Muscle layer of duodenum (tissue), 2 donors: ENCODE results near the gene SLC22A23.

Experiments
- H3K27ac ChIP-seq: one replicate; pipeline ENCODE4 v1.7.0; 2013; ENCODE audit warnings: mild to moderate bottlenecking, low read length
- H3K27me3 ChIP-seq: one replicate; pipeline ENCODE4 v1.7.0; 2013; ENCODE audit warnings: low read depth, mild to moderate bottlenecking, control low read depth, low read length
- H3K36me3 ChIP-seq, 2 donors: one replicate each; pipeline ENCODE4 v1.7.0; 2013; ENCODE audit warnings: low read length in 2 of 2, control low read depth in 1 of 2, mild to moderate bottlenecking in 1 of 2; ENCODE audit not compliant: insufficient read depth in 2 of 2, control insufficient read depth in 1 of 2
- H3K4me1 ChIP-seq, 2 donors: one replicate each; pipeline ENCODE4 v1.7.0; 2013; ENCODE audit warnings: low read length in 2 of 2, mild to moderate bottlenecking in 2 of 2, control low read depth in 1 of 2, moderate library complexity in 1 of 2; ENCODE audit not compliant: insufficient read depth in 2 of 2, control insufficient read depth in 1 of 2
- H3K4me3 ChIP-seq, 2 donors: one replicate each; pipeline ENCODE4 v1.7.0; 2013; ENCODE audit warnings: low read length in 2 of 2, low read depth in 1 of 2, mild to moderate bottlenecking in 1 of 2
- H3K9me3 ChIP-seq, 2 donors: one replicate each; pipeline ENCODE4 v1.7.0; 2013; ENCODE audit warnings: low read length in 2 of 2, control low read depth in 1 of 2, mild to moderate bottlenecking in 1 of 2; ENCODE audit not compliant: control insufficient read depth in 1 of 2
- donor health status: healthy.

Gene SLC22A23

DNA sequence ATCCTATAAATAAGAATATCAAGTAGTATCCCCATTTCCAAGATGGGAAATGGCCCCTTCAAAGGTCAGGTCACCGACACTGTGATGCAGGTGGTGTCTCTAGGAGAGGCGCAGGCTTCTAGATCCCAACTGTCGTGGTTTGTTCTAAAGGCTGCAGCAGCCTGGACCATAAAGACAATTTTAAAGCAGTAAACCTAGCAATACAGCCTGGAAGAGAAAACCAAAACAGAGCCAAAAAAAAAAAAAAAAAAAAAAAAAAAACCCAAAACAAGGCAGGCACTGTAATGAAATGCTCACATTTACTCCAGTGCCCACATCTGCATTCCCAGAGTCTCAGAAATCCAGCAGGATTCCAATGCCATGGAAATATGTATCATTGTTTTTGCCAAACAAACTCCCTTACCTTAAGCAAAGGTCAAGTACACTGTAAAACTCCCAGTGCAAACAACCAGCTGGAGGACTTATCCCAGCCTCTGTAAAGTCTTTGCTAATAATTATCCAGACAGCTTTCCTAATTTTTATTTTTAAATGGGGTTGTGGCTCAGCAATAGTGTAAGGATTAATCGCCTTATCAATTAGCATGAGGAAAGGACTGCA is 99.9 kb downstream of the SLC22A23 start:
- H3K4me3 ChIP-seq, result peak overlapping the region; percentile 48
- peaks cover 13 to 25% of the 10 kb centered on the region in 2 donors for H3K4me1 ChIP-seq
- no peaks in the 10 kb centered on the region for H3K27me3 ChIP-seq
- H3K9me3 ChIP-seq, result no peaks in the 10 kb centered on the region
- peak overlapping the region; percentile 82 for H3K27ac ChIP-seq
- H3K36me3 ChIP-seq, result no peaks in the 10 kb centered on the region

DNA sequence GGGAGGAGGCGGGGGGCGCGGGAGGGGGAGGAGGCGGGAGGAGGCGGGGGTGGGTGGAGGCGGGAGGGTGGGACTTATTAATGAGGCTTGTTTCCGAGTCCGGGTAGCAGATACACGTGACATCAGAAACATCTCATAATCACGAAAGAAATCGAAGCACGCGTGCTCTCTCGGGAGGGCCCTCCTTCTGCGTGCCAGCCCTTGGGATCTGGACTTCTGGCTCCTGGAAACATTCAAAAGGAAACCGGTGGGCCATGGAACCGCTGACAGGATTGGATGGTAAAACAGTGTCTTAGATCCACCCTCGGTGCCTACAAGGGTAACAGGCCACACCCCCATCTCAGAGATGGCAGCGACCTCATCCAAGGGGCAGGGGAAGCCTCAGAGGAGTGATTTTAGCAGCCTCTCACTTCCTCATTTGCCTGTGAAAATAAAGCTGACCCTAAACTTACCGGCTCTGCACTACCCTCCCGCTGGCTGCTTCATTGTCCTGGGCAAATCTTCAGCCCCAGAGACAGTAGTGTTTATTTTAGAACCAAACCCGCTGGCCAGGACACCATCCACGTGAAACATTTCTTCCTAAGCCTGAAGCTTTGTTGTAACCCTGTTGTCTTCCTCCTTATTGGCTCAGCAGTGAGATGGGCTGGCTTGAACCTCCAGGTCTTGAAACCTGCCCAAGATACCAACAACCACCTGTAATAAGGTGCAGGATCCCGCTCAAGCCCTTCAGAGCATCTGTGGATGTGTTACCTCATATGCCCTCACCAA is 100.6 kb downstream of the SLC22A23 start:
- Histone ChIP-seq H3K4me3 (peak overlapping the region; percentile 48), H3K9me3 (no peaks in the 10 kb centered on the region), H3K27me3 (no peaks in the 10 kb centered on the region), H3K4me1 (peaks cover 13 to 25% of the 10 kb centered on the region in 2 donors), H3K36me3 (no peaks in the 10 kb centered on the region), H3K27ac (peak overlapping the region; percentile 82)

DNA sequence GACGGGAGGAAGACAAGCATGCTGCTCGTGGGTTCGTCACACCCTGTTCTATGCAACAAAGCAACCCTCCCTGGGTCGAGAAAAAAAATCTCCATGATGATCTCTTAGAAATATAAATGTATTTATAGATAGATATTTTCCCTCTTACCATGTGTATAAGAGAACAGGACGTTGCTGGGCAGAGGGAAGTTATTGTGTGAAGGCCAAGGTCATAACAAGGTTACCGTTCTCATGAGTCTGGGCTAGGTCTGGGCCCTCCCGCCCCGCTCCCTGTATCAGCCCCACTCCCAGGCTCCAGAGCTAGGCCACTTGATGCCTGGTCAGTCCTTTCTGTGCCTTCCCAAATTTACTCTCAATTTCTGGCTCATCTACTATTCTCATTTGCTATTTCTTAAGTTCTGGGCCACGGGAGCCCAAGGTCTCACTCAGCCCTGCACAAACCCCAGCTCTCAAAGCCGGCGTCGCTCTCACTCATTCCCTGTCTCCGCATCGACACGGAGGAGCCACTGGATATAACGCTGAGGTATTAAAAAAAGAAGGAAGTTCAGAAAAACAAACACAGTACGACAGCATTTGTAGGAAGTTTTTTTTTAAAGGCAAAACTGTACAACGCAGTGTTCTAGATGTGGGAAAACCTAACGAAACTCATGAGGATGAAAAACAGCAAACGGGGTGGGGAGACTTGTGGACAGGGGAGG is 101.3 kb downstream of the SLC22A23 start:
- H3K4me1 ChIP-seq, result peaks cover 18 to 25% of the 10 kb centered on the region in 2 donors
- no peaks in the 10 kb centered on the region for H3K9me3 ChIP-seq
- no peaks in the 10 kb centered on the region for H3K27me3 ChIP-seq
- peak overlapping the region in 1 of 2 donors; percentile 33 for H3K4me3 ChIP-seq
- peak overlapping the region; percentile 92 for H3K27ac ChIP-seq
- H3K36me3 ChIP-seq, result no peaks in the 10 kb centered on the region

DNA sequence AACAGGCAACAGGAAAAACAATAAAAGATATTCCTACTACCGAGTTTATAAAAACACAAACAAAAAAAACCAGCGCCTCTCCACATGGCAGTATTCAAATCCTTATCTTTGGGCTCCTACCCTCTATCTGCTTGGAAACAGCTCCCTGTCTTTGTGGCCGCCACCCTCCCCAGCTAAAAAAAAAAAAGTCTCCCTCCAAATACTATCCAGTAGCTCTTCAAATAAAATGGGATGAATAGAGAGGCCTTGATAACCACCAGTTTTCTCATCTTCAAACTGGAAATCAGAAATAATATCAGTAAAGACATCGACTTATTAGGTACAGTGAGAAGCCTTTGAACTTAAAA is 101.9 kb downstream of the SLC22A23 start:
- Histone ChIP-seq H3K36me3 (no peaks in the 10 kb centered on the region), H3K27ac (peak overlapping the region; percentile 92), H3K4me1 (peaks cover 23 to 25% of the 10 kb centered on the region in 2 donors), H3K9me3 (no peaks in the 10 kb centered on the region), H3K27me3 (no peaks in the 10 kb centered on the region), H3K4me3 (peak overlapping the region in 1 of 2 donors; percentile 33)

DNA sequence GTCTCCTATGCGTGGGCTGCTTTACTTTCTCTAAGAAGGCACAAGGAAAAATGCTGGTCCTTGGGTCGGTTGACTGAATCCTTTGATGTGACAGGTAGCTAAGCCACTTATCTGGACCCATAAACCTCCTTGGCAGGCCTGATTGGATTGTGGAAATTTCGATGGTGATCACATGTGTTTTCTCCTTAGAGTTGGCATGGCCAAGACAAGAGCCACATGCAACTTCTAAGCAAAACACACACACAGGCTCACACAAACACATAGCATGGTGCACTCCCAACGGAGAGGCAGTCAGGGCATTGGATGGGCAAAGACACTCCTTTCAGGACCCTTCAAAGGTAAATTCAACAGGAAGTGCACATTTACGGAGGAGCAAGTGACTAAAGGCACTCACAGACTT is 102.9 kb downstream of the SLC22A23 start:
- H3K9me3 ChIP-seq, result no peaks in the 10 kb centered on the region
- peaks cover 23 to 25% of the 10 kb centered on the region in 2 donors for H3K4me1 ChIP-seq
- no peak overlapping the region for H3K4me3 ChIP-seq
- no peaks in the 10 kb centered on the region for H3K27me3 ChIP-seq
- no peak overlapping the region for H3K27ac ChIP-seq
- H3K36me3 ChIP-seq, result no peaks in the 10 kb centered on the region

DNA sequence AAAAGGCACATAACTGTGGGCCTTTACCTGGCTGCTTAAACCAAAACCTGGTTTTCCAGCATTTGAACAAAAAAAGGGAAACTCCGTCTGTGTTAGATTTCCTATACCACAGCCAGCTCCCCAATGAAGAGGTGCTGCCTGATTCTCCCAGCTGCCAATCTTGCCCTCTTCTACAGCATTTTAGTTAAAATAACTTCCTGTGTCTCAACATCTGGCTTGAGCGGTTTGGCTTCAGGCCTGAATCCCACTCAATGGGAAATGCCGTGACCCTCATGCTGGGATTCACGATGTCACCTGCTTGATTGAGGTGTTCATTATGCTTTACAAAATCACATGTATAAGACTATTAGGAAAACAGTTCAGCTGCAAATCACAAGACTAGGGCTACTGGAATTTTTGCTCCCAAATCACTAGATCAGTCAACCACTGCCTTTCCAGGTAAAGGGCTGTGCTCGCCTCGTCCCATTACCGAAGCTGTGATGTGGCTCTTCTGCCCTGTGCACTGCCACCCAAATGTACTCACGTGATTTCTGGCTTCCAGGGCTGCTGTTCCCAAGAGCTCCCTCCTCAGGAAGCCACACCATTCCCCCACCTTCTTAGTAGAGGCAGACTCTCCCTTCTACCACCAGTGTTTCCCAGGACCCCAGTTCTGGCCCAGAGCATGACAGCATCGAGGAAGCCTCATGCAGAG is 103.5 kb downstream of the SLC22A23 start:
- Histone ChIP-seq H3K4me1 (peaks cover 23 to 25% of the 10 kb centered on the region in 2 donors), H3K27me3 (no peaks in the 10 kb centered on the region), H3K4me3 (no peak overlapping the region), H3K9me3 (no peaks in the 10 kb centered on the region), H3K36me3 (no peaks in the 10 kb centered on the region), H3K27ac (no peak overlapping the region)

DNA sequence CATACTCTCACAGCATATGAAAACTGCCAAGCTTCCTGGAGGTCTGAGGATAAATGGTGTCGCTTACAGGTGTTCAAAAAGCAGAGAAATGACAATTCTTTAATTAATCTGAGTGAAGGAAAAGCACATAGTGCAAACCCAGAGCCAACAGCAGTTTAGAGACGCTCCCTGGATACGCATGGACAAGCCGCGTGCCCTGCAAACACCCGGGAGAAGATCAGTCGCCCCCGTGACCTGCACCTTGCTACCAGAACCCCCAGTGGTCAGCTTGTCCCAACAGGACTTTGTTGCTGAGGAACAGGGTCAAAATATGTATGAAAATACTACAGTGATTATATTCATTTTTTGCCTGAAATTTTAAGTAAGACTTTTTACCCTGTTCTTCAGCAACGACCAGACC is 104.2 kb downstream of the SLC22A23 start:
- H3K9me3 ChIP-seq, result no peaks in the 10 kb centered on the region
- no peak overlapping the region for H3K4me3 ChIP-seq
- peaks cover 21 to 23% of the 10 kb centered on the region in 2 donors for H3K4me1 ChIP-seq
- no peaks in the 10 kb centered on the region for H3K36me3 ChIP-seq
- H3K27ac ChIP-seq, result no peak overlapping the region
- H3K27me3 ChIP-seq, result no peaks in the 10 kb centered on the region

DNA sequence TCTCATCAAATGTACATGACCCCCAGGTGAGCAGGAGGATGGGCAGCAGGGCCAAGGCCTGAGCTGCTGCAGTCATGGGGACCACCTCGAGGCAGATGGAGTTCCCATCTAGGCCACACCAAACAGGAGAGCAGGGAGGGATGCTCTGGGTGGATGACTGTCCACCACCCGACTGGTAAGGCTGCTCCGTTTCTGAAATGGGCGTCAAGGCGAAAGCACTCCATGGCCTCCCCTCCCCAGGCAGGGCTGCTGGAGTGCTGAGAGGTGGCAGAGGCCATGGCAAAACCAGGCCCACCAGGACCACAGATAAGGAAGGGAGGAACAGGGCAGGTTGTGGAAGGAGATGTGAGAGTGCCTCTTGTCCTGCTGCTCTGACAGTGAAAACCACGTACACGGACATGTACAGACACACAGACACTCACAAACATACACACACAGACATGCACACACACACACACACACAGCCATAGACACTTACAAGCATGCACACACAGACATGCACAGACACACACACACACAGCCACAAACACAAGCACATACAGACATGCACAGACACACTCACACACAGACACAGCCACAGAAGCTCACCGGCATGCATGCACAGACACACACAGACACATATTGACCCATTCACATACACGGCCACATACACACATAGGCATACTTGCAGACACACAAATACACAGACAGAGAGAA is 104.9 kb downstream of the SLC22A23 start:
- no peak overlapping the region for H3K27ac ChIP-seq
- no peak overlapping the region for H3K4me3 ChIP-seq
- H3K9me3 ChIP-seq, result no peaks in the 10 kb centered on the region
- H3K36me3 ChIP-seq, result no peaks in the 10 kb centered on the region
- H3K27me3 ChIP-seq, result no peaks in the 10 kb centered on the region
- peaks cover 14 to 23% of the 10 kb centered on the region in 2 donors for H3K4me1 ChIP-seq

DNA sequence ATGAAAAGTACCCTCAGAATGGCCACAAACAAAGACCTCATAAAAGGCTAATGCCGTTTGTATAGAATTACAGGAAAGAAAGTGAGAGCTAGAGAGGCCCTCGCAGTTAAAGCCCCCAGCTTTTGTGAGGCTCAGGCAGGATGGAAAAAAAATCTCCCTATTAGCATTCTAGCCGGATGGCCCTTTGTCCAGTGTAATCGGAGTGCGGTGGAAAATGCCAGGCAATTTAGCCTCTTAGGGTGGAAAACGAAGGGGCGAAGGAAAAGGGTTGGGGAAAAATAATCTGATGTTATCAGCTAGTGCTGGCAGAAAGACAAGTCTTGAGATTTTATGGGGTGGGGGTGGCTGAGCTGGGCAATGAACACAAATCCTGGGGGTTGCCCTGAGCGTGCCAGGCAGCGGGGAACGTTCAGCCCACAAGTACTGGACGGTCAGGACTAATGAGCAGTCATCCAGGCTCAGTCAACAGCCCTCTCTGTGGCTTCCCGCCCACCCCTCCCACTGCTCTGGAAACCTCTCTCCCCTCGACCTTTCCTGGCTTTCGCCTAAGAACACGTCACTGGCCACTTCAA is 105.7 kb downstream of the SLC22A23 start:
- Histone ChIP-seq H3K27me3 (no peaks in the 10 kb centered on the region), H3K36me3 (no peaks in the 10 kb centered on the region), H3K4me3 (no peak overlapping the region), H3K27ac (no peak overlapping the region), H3K4me1 (peaks cover 8 to 17% of the 10 kb centered on the region in 2 donors), H3K9me3 (no peaks in the 10 kb centered on the region)

DNA sequence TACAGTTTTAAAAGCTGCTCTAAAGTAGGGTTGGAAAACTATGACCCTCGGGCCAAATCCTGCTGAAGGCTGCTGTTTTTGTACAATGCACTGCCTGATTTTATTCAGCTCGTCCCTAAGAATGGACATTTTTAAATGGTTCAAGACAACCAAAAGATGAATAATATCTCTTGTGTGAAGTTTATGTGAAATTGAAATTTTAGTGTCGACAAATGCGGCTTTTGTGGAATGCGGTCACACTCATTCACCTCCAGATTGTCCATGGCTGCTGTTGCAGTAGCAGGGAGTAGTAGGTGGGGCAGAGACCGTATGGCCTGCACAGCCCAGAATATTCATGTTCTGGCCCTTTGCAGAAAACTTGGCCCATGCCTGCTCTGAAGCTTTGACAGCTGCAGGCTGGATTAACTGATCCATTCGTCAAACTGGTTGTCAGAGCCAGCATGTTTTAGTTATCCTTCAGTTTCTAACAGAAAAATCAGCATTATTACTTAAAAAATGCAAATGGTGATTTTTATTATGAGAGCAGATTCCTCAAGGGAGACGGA is 106.5 kb downstream of the SLC22A23 start:
- H3K4me3 ChIP-seq, result no peak overlapping the region
- peaks cover 13% of the 10 kb centered on the region in 2 donors for H3K4me1 ChIP-seq
- H3K27ac ChIP-seq, result no peak overlapping the region

More for the DNA sequence above, 106.5 kb downstream of the SLC22A23 start:
- H3K9me3 ChIP-seq, result no peaks in the 10 kb centered on the region
- H3K27me3 ChIP-seq, result no peaks in the 10 kb centered on the region
- no peaks in the 10 kb centered on the region for H3K36me3 ChIP-seq
